ENCODE data around the gene HOXA10.

DNA sequence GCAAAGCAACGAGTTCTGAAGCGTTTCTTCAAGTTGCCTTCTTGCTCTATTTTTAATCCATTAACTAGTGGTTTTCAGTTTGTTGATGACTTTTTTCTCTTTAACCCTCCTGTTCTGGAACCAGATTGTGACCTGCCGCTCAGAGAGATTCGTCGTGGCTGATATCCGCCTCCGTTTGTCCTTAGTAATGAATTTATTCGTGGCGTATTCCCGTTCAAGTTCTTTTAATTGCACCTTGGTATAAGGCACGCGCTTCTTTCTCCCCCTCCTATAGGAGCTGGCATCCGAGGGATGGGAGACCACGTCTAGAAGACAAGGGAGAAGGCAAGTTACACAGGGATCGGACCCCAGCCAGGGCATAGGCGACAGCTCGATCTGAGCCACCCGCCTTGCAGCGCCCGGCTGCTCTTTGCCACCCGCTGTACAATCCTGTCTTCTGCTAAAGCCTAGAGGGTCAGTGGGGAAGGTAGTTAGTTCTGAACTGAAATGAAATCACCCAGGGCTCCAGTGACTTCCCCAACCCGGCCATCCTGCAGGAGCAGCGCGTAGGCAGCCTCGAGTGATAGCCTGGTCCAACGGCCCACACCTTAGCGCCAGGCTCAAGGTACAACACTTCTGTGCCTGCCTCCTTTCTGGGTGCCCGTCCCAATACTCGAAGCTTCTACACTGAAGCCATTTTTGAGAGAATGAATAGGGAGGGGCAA is 24.2 kb upstream of the HOXA10 start:
- TF ChIP-seq POLR2A (IDR thresholded peaks at IDR 0.05; ENCODE audit: borderline replicate concordance, extremely low read depth, insufficient read depth, insufficient read length): no peak
- TF ChIP-seq SP1 (IDR thresholded peaks at IDR 0.05; ENCODE audit: low read depth): no peak
